Testis (tissue), 2 donors: Measurements from ENCODE around the gene HDAC9.

ENCODE experiments used
- POLR2A ChIP-seq: fragments of 450-650 bp; IDR thresholded peaks from one replicate; pipeline ENCODE4 v1.6.1; 2017; ENCODE audit warnings: antibody characterized with exemption, mild to moderate bottlenecking, moderate library complexity
- TF ChIP-seq, protein P1 (sequence below), 3 experiments: fragments of 450-650 bp in 2 of 3; fragments of 200-600 bp in 1 of 3; sonication (generic) in 1 of 3; IDR thresholded peaks; one replicate each; pipeline ENCODE4 v1.5.1; 2016 to 2019; ENCODE audit warnings: antibody characterized with exemption in 3 of 3, mild to moderate bottlenecking in 2 of 3, moderate library complexity in 1 of 3

DNA sequence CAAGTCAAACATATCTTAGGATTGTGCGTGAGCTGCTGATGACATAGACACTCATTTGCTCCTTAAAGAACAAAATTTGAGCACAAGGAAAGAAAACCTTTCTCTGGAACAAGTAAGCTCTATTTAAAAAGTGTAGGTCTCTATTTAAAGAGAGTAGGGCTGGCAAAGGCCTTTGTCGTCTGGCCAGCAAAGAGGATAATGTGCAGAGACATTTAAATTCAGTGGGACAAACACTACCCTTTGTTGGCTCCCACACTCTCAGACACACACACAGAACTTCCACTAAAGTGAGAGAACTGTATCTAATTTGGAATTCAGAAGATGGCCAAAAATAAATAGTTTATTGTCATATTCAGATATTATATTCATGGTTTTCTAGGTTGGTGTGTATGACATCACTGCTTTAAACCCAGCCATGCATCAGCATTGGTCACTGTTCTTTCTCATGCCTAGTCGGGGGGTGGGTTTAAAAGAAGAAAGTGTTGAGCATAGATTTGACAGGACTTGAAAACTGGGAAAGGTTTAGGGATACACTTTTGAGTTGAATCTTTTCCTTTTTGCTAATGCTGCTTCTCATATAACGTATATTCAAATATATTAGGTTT lies 49.5 kb upstream of the HDAC9 start:
- TF ChIP-seq, protein P1, sequence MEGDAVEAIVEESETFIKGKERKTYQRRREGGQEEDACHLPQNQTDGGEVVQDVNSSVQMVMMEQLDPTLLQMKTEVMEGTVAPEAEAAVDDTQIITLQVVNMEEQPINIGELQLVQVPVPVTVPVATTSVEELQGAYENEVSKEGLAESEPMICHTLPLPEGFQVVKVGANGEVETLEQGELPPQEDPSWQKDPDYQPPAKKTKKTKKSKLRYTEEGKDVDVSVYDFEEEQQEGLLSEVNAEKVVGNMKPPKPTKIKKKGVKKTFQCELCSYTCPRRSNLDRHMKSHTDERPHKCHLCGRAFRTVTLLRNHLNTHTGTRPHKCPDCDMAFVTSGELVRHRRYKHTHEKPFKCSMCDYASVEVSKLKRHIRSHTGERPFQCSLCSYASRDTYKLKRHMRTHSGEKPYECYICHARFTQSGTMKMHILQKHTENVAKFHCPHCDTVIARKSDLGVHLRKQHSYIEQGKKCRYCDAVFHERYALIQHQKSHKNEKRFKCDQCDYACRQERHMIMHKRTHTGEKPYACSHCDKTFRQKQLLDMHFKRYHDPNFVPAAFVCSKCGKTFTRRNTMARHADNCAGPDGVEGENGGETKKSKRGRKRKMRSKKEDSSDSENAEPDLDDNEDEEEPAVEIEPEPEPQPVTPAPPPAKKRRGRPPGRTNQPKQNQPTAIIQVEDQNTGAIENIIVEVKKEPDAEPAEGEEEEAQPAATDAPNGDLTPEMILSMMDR (IDR thresholded peaks at IDR 0.05) = no peak
- TF ChIP-seq POLR2A = no peak
